A549 treated with GW870086 at 1 μM for 4 hours (cell line): Measurements from ENCODE around the gene FBXO44. TPM values are rescaled to one million over a fixed set of nuclear protein-coding genes. Genes with fewer than 3 reads are reported as not detected.

Experiments
- total RNA-seq: library from RNA; stranded (reverse); fragments of 200-300 nt; extraction: Qiagen RNA extraction; gene quantifications from 5 replicates; pipeline ENCODE4 v1.2.3, GENCODE V29; 2022; ENCODE audit warnings: low read depth

Gene FBXO44
- total RNA-seq: 12.8 to 16.8 TPM (median 15.9 TPM) in 5 replicates

GRCh38 chr1:11654137-11654938 is at the start of gene FBXO44, which contains the start of gene FBXO2:
FBXO44 (plus strand) TSS chr1:11654877; CDS start chr1:11655836, 959 bp downstream.
FBXO2 (minus strand) TSS chr1:11654429; CDS start chr1:11654340, 89 bp downstream.

DNA sequence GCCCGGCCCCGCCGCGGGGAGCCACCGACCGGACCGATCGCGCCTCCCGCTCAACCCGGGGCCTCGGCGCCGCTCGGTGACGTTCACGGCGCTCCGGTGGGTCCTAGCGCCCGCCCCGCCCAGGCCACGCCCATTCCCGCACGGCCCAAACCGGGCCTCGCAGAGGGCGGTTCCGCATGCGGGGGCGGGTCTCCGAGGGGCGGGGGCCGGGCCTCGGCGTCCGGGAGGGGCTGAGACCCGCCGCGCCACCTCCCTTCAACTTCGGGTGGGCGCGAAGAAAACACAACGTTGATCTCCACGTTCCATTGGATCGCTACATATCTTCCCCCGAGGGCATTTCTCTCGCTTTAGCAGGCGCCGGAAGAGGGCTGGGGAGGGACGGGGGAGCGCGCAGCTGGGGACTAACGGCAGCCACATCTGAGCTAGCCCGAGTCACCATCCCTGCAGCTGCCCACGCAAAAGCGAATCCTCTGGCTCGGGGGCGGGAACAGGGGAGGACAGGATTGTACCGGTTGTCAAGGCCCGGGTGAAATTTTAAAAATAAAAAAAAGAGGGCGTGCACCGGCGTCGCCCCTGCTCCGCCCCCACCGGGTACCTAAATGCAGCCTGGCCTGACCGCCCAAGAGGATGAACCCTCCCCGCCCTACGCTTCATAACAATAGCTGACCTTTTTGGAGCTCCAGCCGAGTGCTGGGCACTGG is 26.5 kb downstream of the FBXO44 start, which contains the start of gene MAD2L2:
TSS of gene MAD2L2 (minus strand) at position 78 of the 701 bp plus-strand sequence. CDS start 547 bp downstream, outside the sequence.

DNA sequence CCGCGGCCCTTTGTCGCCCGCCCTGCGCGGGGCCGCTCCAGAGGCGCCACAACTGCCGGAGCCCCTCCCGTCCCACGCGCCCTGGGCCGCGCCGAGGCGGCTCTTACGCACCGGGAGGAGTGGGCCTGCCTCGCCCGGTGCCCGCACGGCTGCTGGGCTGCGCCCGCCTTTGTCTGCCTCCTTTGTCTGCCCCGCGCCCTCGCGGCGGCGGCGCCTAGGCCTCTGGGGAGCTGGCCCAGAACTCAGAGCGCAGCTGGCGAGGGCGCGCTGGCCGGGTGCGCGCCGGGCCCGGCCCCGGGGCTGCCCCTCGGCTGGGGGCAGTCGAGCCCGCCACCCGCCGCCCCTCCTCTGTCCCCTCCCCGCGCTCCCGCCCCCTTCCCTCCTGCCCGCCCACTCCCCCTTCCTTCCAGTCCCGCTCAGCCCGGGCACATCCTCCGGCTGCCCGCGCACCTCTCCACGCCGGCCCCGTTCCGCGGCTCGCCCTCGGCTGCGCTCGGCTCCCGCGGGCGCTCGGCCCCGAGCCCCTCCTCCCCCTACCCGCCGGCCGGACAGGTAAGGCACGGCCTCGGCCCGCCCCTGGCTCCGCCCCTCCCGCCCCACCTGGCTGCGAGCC is 36.7 kb downstream of the FBXO44 start, which contains the start of gene DRAXIN:
TSS of gene DRAXIN (plus strand) at position 409 of the 613 bp plus-strand sequence. CDS start 14,549 bp downstream, outside the sequence.

Other genes starting within 250 kb of the FBXO44 start
- 0.13 to 0.41 TPM (median 0.20 TPM) in 5 replicates for gene DISP3, start 175.7 kb upstream of the FBXO44 start, total RNA-seq
- 6.3 to 9.6 TPM (median 9.2 TPM) in 5 replicates for gene FBXO2, start 448 bp upstream of the FBXO44 start, total RNA-seq
- 5.9 to 9.4 TPM (median 8.5 TPM) in 5 replicates for gene FBXO6, start 9.3 kb downstream of the FBXO44 start, total RNA-seq
- gene MAD2L2, start 26.3 kb downstream of the FBXO44 start, total RNA-seq: 45.4 to 53.3 TPM (median 51.3 TPM) in 5 replicates
- 0.03 to 0.14 TPM (median 0.07 TPM) in 5 replicates for gene DRAXIN, start 36.8 kb downstream of the FBXO44 start, total RNA-seq
- gene AGTRAP, start 81.3 kb downstream of the FBXO44 start, total RNA-seq: 77.2 to 116 TPM (median 99.3 TPM) in 5 replicates
- gene C1orf167, start 107.3 kb downstream of the FBXO44 start, total RNA-seq: not detected in 5 replicates
- 3.9 to 4.9 TPM (median 4.0 TPM) in 5 replicates for gene MTHFR, start 151.1 kb downstream of the FBXO44 start, total RNA-seq
- 4.7 to 6.7 TPM (median 5.3 TPM) in 5 replicates for gene CLCN6, start 151.3 kb downstream of the FBXO44 start, total RNA-seq
- gene NPPA, start 192.9 kb downstream of the FBXO44 start, total RNA-seq: not detected in 5 replicates
- gene NPPB, start 204.1 kb downstream of the FBXO44 start, total RNA-seq: 0.24 TPM in 1 of 5 replicates, not detected in the others